HG03159 (cell line): ENCODE measurements around the gene CEP131.
"Not testable (repeated sequence)": the region's sequence is repeated elsewhere in the genome, so short reads cannot be mapped to it uniquely, and the experiment has no call there.

ENCODE experiments used
- ATAC-seq: cut with Tn5 transposase; IDR thresholded peaks from one replicate; pipeline ENCODE4 v1.9.1; 2021; ENCODE audit warnings: mild to moderate bottlenecking, moderate library complexity; ENCODE audit not compliant: unreplicated experiment

CEP131 gene

GRCh38 chr17:81157848-81158687 lies 64.7 kb downstream of the CEP131 start:
- ATAC-seq, result no peak

- no peak for ATAC-seq
Measured at GRCh38 chr17:81156866-81157805, 65.6 kb downstream of the CEP131 start.

- no peak for ATAC-seq
Measured at GRCh38 chr17:81154961-81155360, 67.8 kb downstream of the CEP131 start.

GRCh38 chr17:81154016-81154415 lies 68.7 kb downstream of the CEP131 start:
- not testable (repeated sequence) for ATAC-seq

- ATAC-seq, result no peak
Measured at GRCh38 chr17:81153340-81153803, 69.4 kb downstream of the CEP131 start.

GRCh38 chr17:81152288-81152828 lies 70.4 kb downstream of the CEP131 start:
- ATAC-seq, result no peak

- no peak for ATAC-seq
Measured at GRCh38 chr17:81151278-81151677, 71.5 kb downstream of the CEP131 start.

GRCh38 chr17:81150377-81151077 lies 72.2 kb downstream of the CEP131 start:
- ATAC-seq, result no peak

GRCh38 chr17:81148986-81149533 lies 73.7 kb downstream of the CEP131 start:
- ATAC-seq, result no peak

- no peak for ATAC-seq
Measured at GRCh38 chr17:81148571-81148970, 74.2 kb downstream of the CEP131 start.

GRCh38 chr17:81147701-81148100 lies 75.1 kb downstream of the CEP131 start:
- ATAC-seq, result no peak

GRCh38 chr17:81146208-81146607 lies 76.6 kb downstream of the CEP131 start:
- ATAC-seq, result not testable (repeated sequence)

GRCh38 chr17:81144423-81144781 lies 78.4 kb downstream of the CEP131 start:
- ATAC-seq, result no peak

GRCh38 chr17:81143717-81144422 lies 78.9 kb downstream of the CEP131 start:
- no peak for ATAC-seq

- ATAC-seq, result no peak
Measured at GRCh38 chr17:81143200-81143527, 79.6 kb downstream of the CEP131 start.

- no peak for ATAC-seq
Measured at GRCh38 chr17:81142301-81143199, 80.2 kb downstream of the CEP131 start.

GRCh38 chr17:81140695-81141094 lies 82.1 kb downstream of the CEP131 start:
- ATAC-seq, result no peak

GRCh38 chr17:81140018-81140417 lies 82.7 kb downstream of the CEP131 start:
- no peak for ATAC-seq
